OCI-LY3 (cell line): ENCODE data around the gene PSMC5.

ENCODE experiments used
- CTCF ChIP-seq: fragments of 200-600, 300-600 bp; sonication (generic); IDR thresholded peaks from 2 replicates; pipeline ENCODE4 v1.5.1; 2014; ENCODE audit warnings: antibody characterized with exemption, low read length, low read depth
- EZH2phosphoT487 ChIP-seq: fragments of 200-600 bp; shearing (Covaris generic); IDR thresholded peaks from 2 replicates; pipeline ENCODE4 v1.6.1; 2018; ENCODE audit warnings: antibody characterized with exemption, mixed run types, low read depth

DNA sequence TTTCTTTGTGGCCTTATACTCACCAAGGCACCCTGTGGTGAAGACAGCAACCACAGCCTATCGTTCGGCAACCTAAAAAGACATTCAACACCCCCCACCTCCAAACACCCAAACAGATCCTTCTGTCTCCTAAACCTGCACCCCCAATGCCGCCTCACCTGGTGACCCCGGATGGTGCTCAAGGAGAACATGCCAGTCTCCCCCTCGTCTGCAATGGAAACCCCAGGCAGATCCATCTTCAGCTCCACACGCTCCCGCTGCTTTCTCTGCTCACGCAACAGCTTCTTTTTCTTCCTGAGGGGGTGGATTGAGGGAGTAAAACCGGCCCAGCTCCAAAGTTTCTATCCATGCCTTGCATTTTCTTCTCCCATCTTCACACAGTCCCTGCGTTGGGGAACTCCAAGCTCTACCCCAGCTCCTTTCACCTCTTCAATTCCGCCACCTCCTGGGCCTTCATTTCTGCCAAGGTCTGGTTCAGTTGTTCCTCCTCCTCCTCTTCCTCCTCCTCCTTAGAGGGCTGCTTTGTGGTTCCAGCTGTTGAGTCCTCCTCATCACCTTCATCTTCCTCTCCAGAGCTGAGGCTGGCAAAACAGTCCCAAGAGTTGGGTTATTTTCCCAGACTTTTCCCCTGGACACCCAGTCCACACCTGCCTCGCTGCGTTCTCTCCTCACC is 3.4 kb upstream of the PSMC5 start:
- TF ChIP-seq CTCF = no peak
- TF ChIP-seq EZH2phosphoT487 = no peak
